GM19452 (cell line): ENCODE data around the gene CLEC2D.
"Not testable (repeated sequence)": the region's sequence is repeated elsewhere in the genome, so short reads cannot be mapped to it uniquely, and the experiment has no call there.

Experiments used
- ATAC-seq: cut with Tn5 transposase; IDR thresholded peaks from one replicate; pipeline ENCODE4 v1.9.1; 2021; ENCODE audit not compliant: unreplicated experiment

Gene CLEC2D

GRCh38 chr12:9725213-9725870, 55.8 kb downstream of the CLEC2D start:
- no peak for ATAC-seq

- ATAC-seq = no peak
Observed at GRCh38 chr12:9727813-9728212, 58.3 kb downstream of the CLEC2D start.

- no peak for ATAC-seq
Observed at GRCh38 chr12:9729082-9729481, 59.6 kb downstream of the CLEC2D start.

GRCh38 chr12:9730011-9730410, 60.5 kb downstream of the CLEC2D start:
- ATAC-seq = no peak

GRCh38 chr12:9730591-9730990, 61.1 kb downstream of the CLEC2D start:
- ATAC-seq = no peak

- no peak for ATAC-seq
Observed at GRCh38 chr12:9731393-9731792, 61.9 kb downstream of the CLEC2D start.

GRCh38 chr12:9731797-9732196, 62.3 kb downstream of the CLEC2D start:
- ATAC-seq = no peak

GRCh38 chr12:9732921-9733461, 63.5 kb downstream of the CLEC2D start, which contains the start of gene CLECL1:
Gene CLECL1, minus strand, starts transcription at chr12:9733097.
- ATAC-seq = peak; percentile 57

GRCh38 chr12:9735601-9736000, 66.1 kb downstream of the CLEC2D start:
- no peak for ATAC-seq

- peak; percentile 31 for ATAC-seq
Observed at GRCh38 chr12:9736936-9737705, 67.6 kb downstream of the CLEC2D start.

GRCh38 chr12:9738905-9739304, 69.4 kb downstream of the CLEC2D start:
- ATAC-seq = not testable (repeated sequence)

- not testable (repeated sequence) for ATAC-seq
Observed at GRCh38 chr12:9739404-9740105, 70.0 kb downstream of the CLEC2D start.

- ATAC-seq = no peak
Observed at GRCh38 chr12:9740106-9740750, 70.7 kb downstream of the CLEC2D start.

- ATAC-seq = peak; percentile 75
Observed at GRCh38 chr12:9741726-9742125, 72.2 kb downstream of the CLEC2D start.

GRCh38 chr12:9742661-9743060, 73.1 kb downstream of the CLEC2D start:
- no peak for ATAC-seq

GRCh38 chr12:9745199-9745598, 75.7 kb downstream of the CLEC2D start:
- ATAC-seq = no peak
